ENCODE results near the gene FAM131B.

GRCh38 chr7:143398616-143399015, 36.1 kb upstream of the FAM131B start:
- no peak for TF ChIP-seq CTCF (IDR thresholded peaks at IDR 0.05; ENCODE audit: low read depth, low read length, poor library complexity, severe bottlenecking)
- no peak for TF ChIP-seq EZH2phosphoT487 (IDR thresholded peaks at IDR 0.05; ENCODE audit: borderline replicate concordance, low read length)

Data from DOHH2 (cell line).